Neural progenitor cell (in vitro differentiated cells): ENCODE measurements around the gene ZNF444. TPM values are rescaled to one million over a fixed set of nuclear protein-coding genes. Genes with fewer than 3 reads are reported as not detected.

Source experiments
- DNase-seq: peaks from one replicate; pipeline ENCODE4 v3.0.0-alpha.2; 2016; ENCODE audit warnings: low spot score
- H2AFZ ChIP-seq: fragments of 200-600 bp; sonication (generic); replicated peaks from 2 replicates; pipeline ENCODE4 v1.6.1; 2016; ENCODE audit warnings: antibody characterized with exemption
- H3F3A ChIP-seq: fragments of 200-600 bp; sonication (generic); 2 replicates; pipeline ENCODE4 v1.6.1; 2016; ENCODE audit warnings: antibody characterized with exemption, low read depth
- H3K27ac ChIP-seq: fragments of 200-600 bp; sonication (generic); 2 replicates; pipeline ENCODE4 v1.5.1; 2016; ENCODE audit warnings: mild to moderate bottlenecking
- H3K27me3 ChIP-seq: fragments of 200-600 bp; sonication (generic); 2 replicates; pipeline ENCODE4 v1.6.1; 2016; ENCODE audit warnings: mild to moderate bottlenecking, moderate library complexity
- H3K36me3 ChIP-seq: fragments of 200-600 bp; sonication (generic); 2 replicates; pipeline ENCODE4 v1.5.1; 2016
- H3K4me1 ChIP-seq: fragments of 200-600 bp; sonication (generic); 2 replicates; pipeline ENCODE4 v1.6.1; 2016; ENCODE audit warnings: mixed run types
- H3K4me2 ChIP-seq: fragments of 200-600 bp; sonication (generic); 2 replicates; pipeline ENCODE4 v1.6.1; 2016
- H3K4me3 ChIP-seq: fragments of 200-600 bp; sonication (generic); 2 replicates; pipeline ENCODE4 v1.5.1; 2016
- H3K79me2 ChIP-seq: fragments of 200-600 bp; sonication (generic); 2 replicates; pipeline ENCODE4 v1.6.1; 2016; ENCODE audit warnings: low read depth
- H3K9ac ChIP-seq: fragments of 200-600 bp; sonication (generic); 2 replicates; pipeline ENCODE4 v1.6.1; 2016
- H3K9me3 ChIP-seq: fragments of 200-600 bp; sonication (generic); 2 replicates; pipeline ENCODE4 v1.5.1; 2016; ENCODE audit warnings: low read depth
- H4K20me1 ChIP-seq: fragments of 200-600 bp; sonication (generic); 2 replicates; pipeline ENCODE4 v1.6.1; 2016; ENCODE audit warnings: low read depth
- H3K27ac Mint-ChIP-seq: 3 replicates; pipeline ENCODE4 v1.8.0; 2021; ENCODE audit warnings: mixed read lengths
- H3K27me3 Mint-ChIP-seq: 2 replicates; pipeline ENCODE4 v1.8.0; 2022; ENCODE audit warnings: low read depth, mild to moderate bottlenecking, inconsistent platforms, moderate library complexity, mixed read lengths; ENCODE audit not compliant: insufficient read depth
- H3K36me3 Mint-ChIP-seq: 3 replicates; pipeline ENCODE4 v1.8.0; 2021; ENCODE audit warnings: mixed read lengths
- H3K4me1 Mint-ChIP-seq: 3 replicates; pipeline ENCODE4 v1.8.0; 2021; ENCODE audit warnings: mixed read lengths
- H3K4me3 Mint-ChIP-seq: 3 replicates; pipeline ENCODE4 v1.8.0; 2021; ENCODE audit warnings: mild to moderate bottlenecking, moderate library complexity, mixed read lengths
- H3K9me3 Mint-ChIP-seq: 3 replicates; pipeline ENCODE4 v1.8.0; 2020; ENCODE audit warnings: mixed read lengths
- CTCF ChIP-seq: fragments of 200-600 bp; sonication (generic); IDR thresholded peaks from 2 replicates; pipeline ENCODE4 v1.5.1; 2017; ENCODE audit warnings: antibody characterized with exemption, mild to moderate bottlenecking
- EZH2 ChIP-seq: fragments of 200-600 bp; sonication (generic); IDR thresholded peaks from 2 replicates; pipeline ENCODE4 v1.6.1; 2017; ENCODE audit warnings: antibody characterized with exemption, mild to moderate bottlenecking, moderate library complexity
- EZH2phosphoT487 ChIP-seq: fragments of 200-600 bp; sonication (generic); IDR thresholded peaks from 2 replicates; pipeline ENCODE4 v1.6.1; 2017; ENCODE audit warnings: antibody characterized with exemption
- total RNA-seq: library from RNA; depleted of rRNA; stranded (reverse); fragments of >200 nt; gene quantifications from 2 replicates; pipeline ENCODE4 v1.2.3, GENCODE V29; 2015; ENCODE audit warnings: low replicate concordance

Gene ZNF444
- total RNA-seq, 1 donor from 2014 or later, result 7.0 TPM

GRCh38 chr19:56141417-56141993, 418 bp downstream of the ZNF444 start:
- H3K4me3 Mint-ChIP-seq, result peak overlapping the region; percentile 85
- H3K27me3 Mint-ChIP-seq, result no peaks in the 10 kb centered on the region
- Histone ChIP-seq H3K27ac (no peak overlapping the region), H3K9ac (peak overlapping the region; percentile 33), H3K4me2 (peak overlapping the region; percentile 93), H3F3A (peaks cover 15% of the 10 kb centered on the region), H3K36me3 (no peaks in the 10 kb centered on the region), H3K4me3 (peak overlapping the region; percentile 50), H3K9me3 (no peaks in the 10 kb centered on the region), H3K27me3 (no peaks in the 10 kb centered on the region), H3K4me1 (peaks cover 20% of the 10 kb centered on the region), H3K79me2 (peaks cover 45% of the 10 kb centered on the region), H4K20me1 (peaks cover 7% of the 10 kb centered on the region), H2AFZ (no peak overlapping the region)
- H3K27ac Mint-ChIP-seq, result peak overlapping the region; percentile 96
- H3K9me3 Mint-ChIP-seq, result no peaks in the 10 kb centered on the region
- peaks cover 31% of the 10 kb centered on the region for H3K4me1 Mint-ChIP-seq
- no peak for TF ChIP-seq EZH2
- TF ChIP-seq EZH2phosphoT487, result no peak
- TF ChIP-seq CTCF, result no peak
- H3K36me3 Mint-ChIP-seq, result peaks cover under 1% of the 10 kb centered on the region
- peak; percentile 59 for DNase-seq

- peak overlapping the region; percentile 50 for H3K4me3 ChIP-seq
- H3K79me2 ChIP-seq, result peaks cover 45% of the 10 kb centered on the region
- H3K4me2 ChIP-seq, result peak overlapping the region; percentile 93
- H3K9ac ChIP-seq, result peak overlapping the region; percentile 33
- H3K36me3 ChIP-seq, result no peaks in the 10 kb centered on the region
- Mint-ChIP-seq H3K4me1 (peaks cover 30% of the 10 kb centered on the region), H3K9me3 (no peaks in the 10 kb centered on the region), H3K36me3 (peaks cover 2% of the 10 kb centered on the region), H3K27me3 (no peaks in the 10 kb centered on the region), H3K27ac (peak overlapping the region; percentile 96), H3K4me3 (peak overlapping the region; percentile 85)
- peaks cover 16% of the 10 kb centered on the region for H3K4me1 ChIP-seq
- no peak overlapping the region for H2AFZ ChIP-seq
- H4K20me1 ChIP-seq, result peaks cover 7% of the 10 kb centered on the region
- DNase-seq, result no peak
- no peak for TF ChIP-seq EZH2phosphoT487
- no peak for TF ChIP-seq EZH2
- no peak for TF ChIP-seq CTCF
- no peak overlapping the region for H3K27ac ChIP-seq
- H3F3A ChIP-seq, result peaks cover 9% of the 10 kb centered on the region
- no peaks in the 10 kb centered on the region for H3K27me3 ChIP-seq
- H3K9me3 ChIP-seq, result no peaks in the 10 kb centered on the region
These were observed 1.1 kb downstream of the ZNF444 start for GRCh38 chr19:56142087-56142787.

- no peak for DNase-seq
- H3K36me3 Mint-ChIP-seq, result peaks cover 3% of the 10 kb centered on the region
- Histone ChIP-seq H3K4me3 (no peak overlapping the region), H4K20me1 (peaks cover 7% of the 10 kb centered on the region), H3K27me3 (no peaks in the 10 kb centered on the region), H3K27ac (no peak overlapping the region), H3K4me1 (peaks cover 16% of the 10 kb centered on the region), H3K9ac (no peak overlapping the region), H3F3A (peaks cover 9% of the 10 kb centered on the region), H2AFZ (no peak overlapping the region), H3K36me3 (no peaks in the 10 kb centered on the region), H3K79me2 (peaks cover 45% of the 10 kb centered on the region), H3K4me2 (no peak overlapping the region), H3K9me3 (no peaks in the 10 kb centered on the region)
- no peaks in the 10 kb centered on the region for H3K9me3 Mint-ChIP-seq
- H3K4me1 Mint-ChIP-seq, result peaks cover 28% of the 10 kb centered on the region
- H3K27ac Mint-ChIP-seq, result no peak overlapping the region
- no peaks in the 10 kb centered on the region for H3K27me3 Mint-ChIP-seq
- H3K4me3 Mint-ChIP-seq, result peak overlapping the region; percentile 30
- no peak for TF ChIP-seq EZH2
- no peak for TF ChIP-seq EZH2phosphoT487
These were observed 1.9 kb downstream of the ZNF444 start for GRCh38 chr19:56142897-56143434.

GRCh38 chr19:56144376-56144775, 3.3 kb downstream of the ZNF444 start:
- Histone ChIP-seq H3K4me2 (no peak overlapping the region), H3K4me1 (peaks cover 16% of the 10 kb centered on the region), H2AFZ (no peak overlapping the region), H3K27me3 (no peaks in the 10 kb centered on the region), H4K20me1 (peaks cover 11% of the 10 kb centered on the region), H3K36me3 (no peaks in the 10 kb centered on the region), H3K9ac (no peak overlapping the region), H3K9me3 (no peaks in the 10 kb centered on the region), H3K4me3 (no peak overlapping the region), H3K27ac (no peak overlapping the region), H3F3A (peaks cover 16% of the 10 kb centered on the region), H3K79me2 (peaks cover 46% of the 10 kb centered on the region)
- H3K9me3 Mint-ChIP-seq, result no peaks in the 10 kb centered on the region
- DNase-seq, result no peak
- no peak overlapping the region for H3K27ac Mint-ChIP-seq
- no peaks in the 10 kb centered on the region for H3K27me3 Mint-ChIP-seq
- H3K36me3 Mint-ChIP-seq, result peaks cover 10% of the 10 kb centered on the region
- H3K4me1 Mint-ChIP-seq, result peaks cover 25% of the 10 kb centered on the region
- no peak for TF ChIP-seq CTCF
- no peak for TF ChIP-seq EZH2
- TF ChIP-seq EZH2phosphoT487, result no peak
- H3K4me3 Mint-ChIP-seq, result no peak overlapping the region
